Measurements from ENCODE around the gene GH1. TPM values are rescaled to one million over a fixed set of nuclear protein-coding genes. Genes with fewer than 3 reads are reported as not detected.

Gene GH1
- total RNA-seq, 3 donors from 2014 or later (not counting 1 experiment from before 2014, with no cell fraction given) = not detected

- intact Hi-C loops (cut with micrococcal nuclease) = loop anchor here (5.0 kb wide), 1 partner anchor 39 kb away; no protein-coding TSS in a partner anchor
- Histone ChIP-seq H3K27ac (ENCODE audit: low read length) (no peak overlapping the region), H3K9me3 (ENCODE audit: control insufficient read depth, insufficient read depth, low read length) (no peaks in the 10 kb centered on the region), H3K27me3 (ENCODE audit: control insufficient read depth, insufficient read depth, low read length) (no peaks in the 10 kb centered on the region), H3K36me3 (ENCODE audit: control insufficient read depth, insufficient read depth, low read length) (no peaks in the 10 kb centered on the region), H3K4me1 (ENCODE audit: control insufficient read depth, insufficient read depth, low read length) (peaks cover 53% of the 10 kb centered on the region), H3K4me3 (ENCODE audit: low read length) (no peak overlapping the region)
- DNase-seq = no peak
- ATAC-seq = no peak
- WGBS (ENCODE audit: insufficient coverage) = 97% methylated on average over 9 of the region's 9 CpGs
- Mint-ChIP-seq H3K27ac (no peak overlapping the region), H3K36me3 (no peaks in the 10 kb centered on the region), H3K4me3 (no peak overlapping the region), H3K4me1 (peaks cover 13 to 24% of the 10 kb centered on the region in 2 donors), H3K27me3 (ENCODE audit: low read depth in 2 of 2) (no peaks in the 10 kb centered on the region), H3K9me3 (no peaks in the 10 kb centered on the region)
- no peak for TF ChIP-seq CTCF (IDR thresholded peaks at IDR 0.05)
These were observed 29.9 kb upstream of the GH1 start for GRCh38 chr17:63948521-63948920.

GRCh38 chr17:63947711-63948330 is 29.2 kb upstream of the GH1 start:
- Histone ChIP-seq H3K9me3 (ENCODE audit: control insufficient read depth, insufficient read depth, low read length) (no peaks in the 10 kb centered on the region), H3K4me1 (ENCODE audit: control insufficient read depth, insufficient read depth, low read length) (peaks cover 47% of the 10 kb centered on the region), H3K4me3 (ENCODE audit: low read length) (no peak overlapping the region), H3K27ac (ENCODE audit: low read length) (no peak overlapping the region), H3K36me3 (ENCODE audit: control insufficient read depth, insufficient read depth, low read length) (no peaks in the 10 kb centered on the region), H3K27me3 (ENCODE audit: control insufficient read depth, insufficient read depth, low read length) (no peaks in the 10 kb centered on the region)
- WGBS (ENCODE audit: insufficient coverage) = 85% methylated on average over 18 of the region's 18 CpGs
- Mint-ChIP-seq H3K9me3 (no peaks in the 10 kb centered on the region), H3K4me1 (peaks cover 13 to 24% of the 10 kb centered on the region in 2 donors), H3K36me3 (no peaks in the 10 kb centered on the region), H3K4me3 (no peak overlapping the region), H3K27me3 (ENCODE audit: low read depth in 2 of 2) (no peaks in the 10 kb centered on the region), H3K27ac (no peak overlapping the region)
- DNase-seq (no peak), ATAC-seq (no peak)
- no peak for TF ChIP-seq CTCF (IDR thresholded peaks at IDR 0.05)
- intact Hi-C loops (cut with micrococcal nuclease) = loop anchor here (5.0 kb wide), 1 partner anchor 39 kb away; no protein-coding TSS in a partner anchor

GRCh38 chr17:63946440-63947363 is 28.1 kb upstream of the GH1 start:
- Mint-ChIP-seq H3K9me3 (no peaks in the 10 kb centered on the region), H3K27me3 (ENCODE audit: low read depth in 2 of 2) (no peaks in the 10 kb centered on the region), H3K27ac (peak overlapping the region; percentile 14 to 81), H3K4me3 (peak overlapping the region; percentile 78), H3K4me1 (peaks cover 13 to 24% of the 10 kb centered on the region in 2 donors), H3K36me3 (no peaks in the 10 kb centered on the region)
- Histone ChIP-seq H3K27me3 (ENCODE audit: control insufficient read depth, insufficient read depth, low read length) (no peaks in the 10 kb centered on the region), H3K27ac (ENCODE audit: low read length) (peak overlapping the region; percentile 68), H3K36me3 (ENCODE audit: control insufficient read depth, insufficient read depth, low read length) (no peaks in the 10 kb centered on the region), H3K4me1 (ENCODE audit: control insufficient read depth, insufficient read depth, low read length) (peaks cover 41% of the 10 kb centered on the region), H3K4me3 (ENCODE audit: low read length) (peak overlapping the region; percentile 26), H3K9me3 (ENCODE audit: control insufficient read depth, insufficient read depth, low read length) (no peaks in the 10 kb centered on the region)
- intact Hi-C loops (cut with micrococcal nuclease) = loop anchor here (1.0 to 5.0 kb wide), 2 partner anchors 27 to 41 kb away; no protein-coding TSS in a partner anchor
- peak; percentile 80 for TF ChIP-seq CTCF (IDR thresholded peaks at IDR 0.05)
- peak; percentile 47 to 83 for DNase-seq
- 31% methylated on average over 16 of the region's 20 CpGs for WGBS (ENCODE audit: insufficient coverage)
- ATAC-seq = peak; percentile 69 to 90 (median 83)
